ENCODE measurements around the gene CEP162. TPM values are rescaled to one million over a fixed set of nuclear protein-coding genes. Genes with fewer than 3 reads are reported as not detected.
"Not testable (repeated sequence)": the region's sequence is repeated elsewhere in the genome, so short reads cannot be mapped to it uniquely, and the experiment has no call there.

Gene CEP162
- total RNA-seq, 1 donor from 2014 or later = 28.8 TPM

- H3K4me1 ChIP-seq = no peaks in the 10 kb centered on the region
- TF ChIP-seq EZH2phosphoT487 (IDR thresholded peaks at IDR 0.05) = no peak
- TF ChIP-seq CTCF (IDR thresholded peaks at IDR 0.05) = peak; percentile 35
- TF ChIP-seq EZH2 (IDR thresholded peaks at IDR 0.05) = no peak
- no peaks in the 10 kb centered on the region for H3K9me3 ChIP-seq (ENCODE audit: low read depth)
- H2AFZ ChIP-seq (replicated peaks) = no peak overlapping the region
- Mint-ChIP-seq H3K27me3 (ENCODE audit: insufficient read depth, low read depth) (no peaks in the 10 kb centered on the region), H3K9me3 (no peaks in the 10 kb centered on the region), H3K4me1 (no peaks in the 10 kb centered on the region), H3K27ac (no peak overlapping the region), H3K4me3 (no peak overlapping the region), H3K36me3 (peaks cover 24% of the 10 kb centered on the region)
- no peaks in the 10 kb centered on the region for H3F3A ChIP-seq (ENCODE audit: low read depth)
- no peak overlapping the region for H3K4me3 ChIP-seq
- no peaks in the 10 kb centered on the region for H3K27me3 ChIP-seq
- no peak overlapping the region for H3K27ac ChIP-seq
- DNase-seq (ENCODE audit: low spot score) = no peak
- H4K20me1 ChIP-seq (ENCODE audit: low read depth) = no peaks in the 10 kb centered on the region
- H3K9ac ChIP-seq = no peak overlapping the region
- no peak overlapping the region for H3K4me2 ChIP-seq
- no peaks in the 10 kb centered on the region for H3K36me3 ChIP-seq
- no peaks in the 10 kb centered on the region for H3K79me2 ChIP-seq (ENCODE audit: low read depth)
Observed at GRCh38 chr6:84197708-84198107, 29.7 kb downstream of the CEP162 start.

- Mint-ChIP-seq H3K4me3 (no peak overlapping the region), H3K36me3 (peaks cover 39% of the 10 kb centered on the region), H3K4me1 (no peaks in the 10 kb centered on the region), H3K9me3 (no peaks in the 10 kb centered on the region), H3K27me3 (ENCODE audit: insufficient read depth, low read depth) (no peaks in the 10 kb centered on the region), H3K27ac (no peak overlapping the region)
- H3K79me2 ChIP-seq (ENCODE audit: low read depth) = no peaks in the 10 kb centered on the region
- no peak overlapping the region for H3K9ac ChIP-seq
- H3K36me3 ChIP-seq = no peaks in the 10 kb centered on the region
- no peaks in the 10 kb centered on the region for H4K20me1 ChIP-seq (ENCODE audit: low read depth)
- no peak overlapping the region for H2AFZ ChIP-seq (replicated peaks)
- no peak overlapping the region for H3K4me2 ChIP-seq
- TF ChIP-seq EZH2phosphoT487 (IDR thresholded peaks at IDR 0.05) (no peak), EZH2 (IDR thresholded peaks at IDR 0.05) (no peak)
- DNase-seq (ENCODE audit: low spot score) = no peak
- no peaks in the 10 kb centered on the region for H3F3A ChIP-seq (ENCODE audit: low read depth)
- H3K27ac ChIP-seq = no peak overlapping the region
- no peak overlapping the region for H3K4me3 ChIP-seq
- no peaks in the 10 kb centered on the region for H3K27me3 ChIP-seq
- no peaks in the 10 kb centered on the region for H3K4me1 ChIP-seq
- no peaks in the 10 kb centered on the region for H3K9me3 ChIP-seq (ENCODE audit: low read depth)
Observed at GRCh38 chr6:84193114-84193708, 34.2 kb downstream of the CEP162 start.

- Mint-ChIP-seq H3K4me1 (no peaks in the 10 kb centered on the region), H3K27ac (no peak overlapping the region), H3K27me3 (ENCODE audit: insufficient read depth, low read depth) (no peaks in the 10 kb centered on the region), H3K4me3 (no peak overlapping the region), H3K9me3 (no peaks in the 10 kb centered on the region), H3K36me3 (peaks cover 38% of the 10 kb centered on the region)
- Histone ChIP-seq H3K27me3 (no peaks in the 10 kb centered on the region), H3K27ac (no peak overlapping the region), H3F3A (ENCODE audit: low read depth) (no peaks in the 10 kb centered on the region), H3K36me3 (no peaks in the 10 kb centered on the region), H3K4me1 (no peaks in the 10 kb centered on the region), H3K4me2 (no peak overlapping the region), H3K9me3 (ENCODE audit: low read depth) (no peaks in the 10 kb centered on the region), H3K4me3 (no peak overlapping the region), H4K20me1 (ENCODE audit: low read depth) (no peaks in the 10 kb centered on the region), H3K79me2 (ENCODE audit: low read depth) (no peaks in the 10 kb centered on the region), H3K9ac (no peak overlapping the region), H2AFZ (replicated peaks) (no peak overlapping the region)
- DNase-seq (ENCODE audit: low spot score) = no peak
- TF ChIP-seq EZH2phosphoT487 (IDR thresholded peaks at IDR 0.05) (no peak), CTCF (IDR thresholded peaks at IDR 0.05) (no peak), EZH2 (IDR thresholded peaks at IDR 0.05) (no peak)
Observed at GRCh38 chr6:84191802-84192201, 35.6 kb downstream of the CEP162 start.

- not testable (repeated sequence) for H3K27ac Mint-ChIP-seq; H3K4me1 ChIP-seq; H3K9me3 ChIP-seq (ENCODE audit: low read depth); H3K79me2 ChIP-seq (ENCODE audit: low read depth); H3K27me3 Mint-ChIP-seq (ENCODE audit: insufficient read depth, low read depth); H4K20me1 ChIP-seq (ENCODE audit: low read depth); H3K4me3 Mint-ChIP-seq; H3K9me3 Mint-ChIP-seq; H3K27ac ChIP-seq; H3K4me2 ChIP-seq; H3K9ac ChIP-seq; H3F3A ChIP-seq (ENCODE audit: low read depth); H3K27me3 ChIP-seq; H3K4me1 Mint-ChIP-seq; H3K4me3 ChIP-seq; DNase-seq (ENCODE audit: low spot score); H2AFZ ChIP-seq (replicated peaks); H3K36me3 ChIP-seq
- peaks cover 25% of the 10 kb centered on the region for H3K36me3 Mint-ChIP-seq
Observed at GRCh38 chr6:84189356-84189755, 38.1 kb downstream of the CEP162 start.

All from neural progenitor cell (in vitro differentiated cells).